ENCODE data around the gene THUMPD1.
A peak's percentile ranks its signal among the peaks of the same experiment; 100 is the strongest.
"Not testable (repeated sequence)": the region's sequence is repeated elsewhere in the genome, so short reads cannot be mapped to it uniquely, and the experiment has no call there.

The THUMPD1 gene

GRCh38 chr16:20747030-20747816, 5.6 kb upstream of the THUMPD1 start:
- DNase-seq (ENCODE audit: low read depth): peak; percentile 72

GRCh38 chr16:20746461-20746860, 4.8 kb upstream of the THUMPD1 start:
- no peak for DNase-seq (ENCODE audit: low read depth)

- DNase-seq (ENCODE audit: low read depth): peak; percentile 58
Measured at GRCh38 chr16:20744922-20745440, 3.4 kb upstream of the THUMPD1 start.

GRCh38 chr16:20743591-20743990, 2.0 kb upstream of the THUMPD1 start:
- DNase-seq (ENCODE audit: low read depth): no peak

- DNase-seq (ENCODE audit: low read depth): peak; percentile 68
Measured at GRCh38 chr16:20740901-20741521, 607 bp downstream of the THUMPD1 start.

GRCh38 chr16:20740007-20740883, 1.4 kb downstream of the THUMPD1 start:
- no peak for DNase-seq (ENCODE audit: low read depth)

GRCh38 chr16:20735490-20735889, 6.1 kb downstream of the THUMPD1 start:
- no peak for DNase-seq (ENCODE audit: low read depth)

- no peak for DNase-seq (ENCODE audit: low read depth)
Measured at GRCh38 chr16:20734782-20735181, 6.8 kb downstream of the THUMPD1 start.

GRCh38 chr16:20734056-20734455, 7.6 kb downstream of the THUMPD1 start:
- DNase-seq (ENCODE audit: low read depth): no peak

GRCh38 chr16:20729141-20729540, 12.5 kb downstream of the THUMPD1 start:
- no peak for DNase-seq (ENCODE audit: low read depth)

- no peak for DNase-seq (ENCODE audit: low read depth)
Measured at GRCh38 chr16:20727181-20727580, 14.4 kb downstream of the THUMPD1 start.

GRCh38 chr16:20726661-20727060, 15.0 kb downstream of the THUMPD1 start:
- no peak for DNase-seq (ENCODE audit: low read depth)

- DNase-seq (ENCODE audit: low read depth): no peak
Measured at GRCh38 chr16:20720251-20720650, 21.4 kb downstream of the THUMPD1 start.

GRCh38 chr16:20717718-20718117, 23.9 kb downstream of the THUMPD1 start:
- not testable (repeated sequence) for DNase-seq (ENCODE audit: low read depth)

- DNase-seq (ENCODE audit: low read depth): no peak
Measured at GRCh38 chr16:20711277-20711911, 30.2 kb downstream of the THUMPD1 start.

GRCh38 chr16:20708129-20708528, 33.5 kb downstream of the THUMPD1 start:
- DNase-seq (ENCODE audit: low read depth): not testable (repeated sequence)

- no peak for DNase-seq (ENCODE audit: low read depth)
Measured at GRCh38 chr16:20707461-20707860, 34.2 kb downstream of the THUMPD1 start.

GRCh38 chr16:20705972-20706371, 35.6 kb downstream of the THUMPD1 start:
- not testable (repeated sequence) for DNase-seq (ENCODE audit: low read depth)

GRCh38 chr16:20704281-20704680, 37.3 kb downstream of the THUMPD1 start:
- no peak for DNase-seq (ENCODE audit: low read depth)

- not testable (repeated sequence) for DNase-seq (ENCODE audit: low read depth)
Measured at GRCh38 chr16:20701692-20702091, 39.9 kb downstream of the THUMPD1 start.

- DNase-seq (ENCODE audit: low read depth): no peak
Measured at GRCh38 chr16:20696618-20697017, 45.0 kb downstream of the THUMPD1 start.

GRCh38 chr16:20695024-20695423, 46.6 kb downstream of the THUMPD1 start:
- DNase-seq (ENCODE audit: low read depth): no peak

All from CMK (cell line).